Thyroid gland (tissue), 4 donors: ENCODE results near the gene RBCK1. TPM values are rescaled to one million over a fixed set of nuclear protein-coding genes. Genes with fewer than 3 reads are reported as not detected.

Source experiments
- DNase-seq, 2 donors: peaks; one replicate each; pipeline ENCODE4 v3.0.0-alpha.2; 2019
- H3K27ac ChIP-seq, 3 donors: fragments of 200-600 bp; sonication (generic); 1 replicate in 2 of 3; 2 replicates in 1 of 3; pipeline ENCODE4 v1.5.1; 2016 to 2019; ENCODE audit warnings: mild to moderate bottlenecking in 1 of 3, moderate library complexity in 1 of 3
- H3K27me3 ChIP-seq: fragments of 200-600 bp; sonication (generic); one replicate; pipeline ENCODE4 v1.5.1; 2019
- H3K36me3 ChIP-seq, 2 donors: fragments of 200-600 bp; sonication (generic); one replicate each; pipeline ENCODE4 v1.5.1; 2016 to 2019
- H3K4me1 ChIP-seq, 2 donors: fragments of 200-600 bp; sonication (generic); one replicate each; pipeline ENCODE4 v1.5.1; 2017 to 2019
- H3K4me3 ChIP-seq, 3 donors: fragments of 200-600 bp; sonication (generic); replicated peaks in 1 of 3; 1 replicate in 2 of 3; 2 replicates in 1 of 3; pipeline ENCODE4 v1.5.1; 2016; ENCODE audit warnings: mild to moderate bottlenecking in 1 of 3
- H3K9me3 ChIP-seq: fragments of 200-600 bp; sonication (generic); one replicate; pipeline ENCODE4 v1.5.1; 2017
- POLR2A ChIP-seq, 2 donors: fragments of 450-650 bp; IDR thresholded peaks; one replicate each; pipeline ENCODE4 v1.6.1; 2017; ENCODE audit warnings: antibody characterized with exemption in 2 of 2, mild to moderate bottlenecking in 2 of 2, moderate library complexity in 1 of 2
- whole genome bisulfite sequencing, 2 donors: methylation state at CpG; one replicate each; pipeline ENCODE4 v1.1.5; 2017; 5-methylcytosine and 5-hydroxymethylcytosine counted together
- intact Hi-C: fragments of 100-400 bp; cut with DNase I; formaldehyde crosslinking; loops from one replicate; pipeline ENCODE4 v1.15.1; 2023
- total RNA-seq, 4 donors: library from RNA; depleted of rRNA; stranded (reverse); fragments of >200 nt; gene quantifications; one replicate each; pipeline ENCODE4 v1.2.3, GENCODE V29; 2016
- TF ChIP-seq, protein P1 (sequence below), 6 experiments: fragments of 200-600 bp in 3 of 6; fragments of 450-650 bp in 3 of 6; sonication (generic) in 3 of 6; IDR thresholded peaks; one replicate each; pipeline ENCODE4 v1.5.1; 2016 to 2019; ENCODE audit warnings: antibody characterized with exemption in 6 of 6, mild to moderate bottlenecking in 2 of 6, inconsistent platforms in 1 of 6, moderate library complexity in 1 of 6

The RBCK1 gene
- total RNA-seq, 4 donors from 2014 or later, result 49.2 to 90.2 (median 71.0) TPM

DNA sequence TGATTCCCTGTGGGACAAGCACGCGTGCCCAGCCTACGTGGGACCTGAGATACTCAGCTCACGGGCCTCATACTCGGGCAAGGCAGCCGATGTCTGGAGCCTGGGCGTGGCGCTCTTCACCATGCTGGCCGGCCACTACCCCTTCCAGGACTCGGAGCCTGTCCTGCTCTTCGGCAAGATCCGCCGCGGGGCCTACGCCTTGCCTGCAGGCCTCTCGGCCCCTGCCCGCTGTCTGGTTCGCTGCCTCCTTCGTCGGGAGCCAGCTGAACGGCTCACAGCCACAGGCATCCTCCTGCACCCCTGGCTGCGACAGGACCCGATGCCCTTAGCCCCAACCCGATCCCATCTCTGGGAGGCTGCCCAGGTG, 11.9 kb upstream of the RBCK1 start:
- H3K36me3 ChIP-seq, result peaks cover 14 to 21% of the 10 kb centered on the region in 2 donors
- WGBS, 2 donors, result 93 to 95% methylated on average over 15 to 24 of the region's 24 CpGs
- H3K27me3 ChIP-seq, result no peaks in the 10 kb centered on the region
- DNase-seq, result no peak
- no peaks in the 10 kb centered on the region for H3K9me3 ChIP-seq
- no peak overlapping the region for H3K4me3 ChIP-seq
- TF ChIP-seq, protein P1, sequence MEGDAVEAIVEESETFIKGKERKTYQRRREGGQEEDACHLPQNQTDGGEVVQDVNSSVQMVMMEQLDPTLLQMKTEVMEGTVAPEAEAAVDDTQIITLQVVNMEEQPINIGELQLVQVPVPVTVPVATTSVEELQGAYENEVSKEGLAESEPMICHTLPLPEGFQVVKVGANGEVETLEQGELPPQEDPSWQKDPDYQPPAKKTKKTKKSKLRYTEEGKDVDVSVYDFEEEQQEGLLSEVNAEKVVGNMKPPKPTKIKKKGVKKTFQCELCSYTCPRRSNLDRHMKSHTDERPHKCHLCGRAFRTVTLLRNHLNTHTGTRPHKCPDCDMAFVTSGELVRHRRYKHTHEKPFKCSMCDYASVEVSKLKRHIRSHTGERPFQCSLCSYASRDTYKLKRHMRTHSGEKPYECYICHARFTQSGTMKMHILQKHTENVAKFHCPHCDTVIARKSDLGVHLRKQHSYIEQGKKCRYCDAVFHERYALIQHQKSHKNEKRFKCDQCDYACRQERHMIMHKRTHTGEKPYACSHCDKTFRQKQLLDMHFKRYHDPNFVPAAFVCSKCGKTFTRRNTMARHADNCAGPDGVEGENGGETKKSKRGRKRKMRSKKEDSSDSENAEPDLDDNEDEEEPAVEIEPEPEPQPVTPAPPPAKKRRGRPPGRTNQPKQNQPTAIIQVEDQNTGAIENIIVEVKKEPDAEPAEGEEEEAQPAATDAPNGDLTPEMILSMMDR (IDR thresholded peaks at IDR 0.05), result no peak
- TF ChIP-seq POLR2A (IDR thresholded peaks at IDR 0.05), result no peak
- intact Hi-C loops, result no loop called here
- H3K4me1 ChIP-seq, result no peaks in the 10 kb centered on the region
- no peak overlapping the region for H3K27ac ChIP-seq

DNA sequence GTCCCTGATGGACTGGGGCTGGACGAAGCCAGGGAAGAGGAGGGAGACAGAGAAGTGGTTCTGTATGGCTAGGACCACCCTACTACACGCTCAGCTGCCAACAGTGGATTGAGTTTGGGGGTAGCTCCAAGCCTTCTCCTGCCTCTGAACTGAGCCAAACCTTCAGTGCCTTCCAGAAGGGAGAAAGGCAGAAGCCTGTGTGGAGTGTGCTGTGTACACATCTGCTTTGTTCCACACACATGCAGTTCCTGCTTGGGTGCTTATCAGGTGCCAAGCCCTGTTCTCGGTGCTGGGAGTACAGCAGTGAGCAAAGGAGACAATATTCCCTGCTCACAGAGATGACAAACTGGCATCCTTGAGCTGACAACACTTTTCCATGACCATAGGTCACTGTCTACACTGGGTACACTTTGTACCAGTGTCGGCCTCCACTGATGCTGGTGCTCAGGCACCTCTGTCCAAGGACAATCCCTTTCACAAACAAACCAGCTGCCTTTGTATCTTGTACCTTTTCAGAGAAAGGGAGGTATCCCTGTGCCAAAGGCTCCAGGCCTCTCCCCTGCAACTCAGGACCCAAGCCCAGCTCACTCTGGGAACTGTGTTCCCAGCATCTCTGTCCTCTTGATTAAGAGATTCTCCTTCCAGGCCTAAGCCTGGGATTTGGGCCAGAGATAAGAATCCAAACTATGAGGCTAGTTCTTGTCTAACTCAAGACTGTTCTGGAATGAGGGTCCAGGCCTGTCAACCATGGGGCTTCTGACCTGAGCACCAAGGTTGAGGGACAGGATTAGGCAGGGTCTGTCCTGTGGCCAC, 11.3 kb upstream of the RBCK1 start:
- H3K4me3 ChIP-seq, result no peak overlapping the region
- intact Hi-C loops, result no loop called here
- H3K27me3 ChIP-seq, result no peaks in the 10 kb centered on the region
- no peak for TF ChIP-seq POLR2A (IDR thresholded peaks at IDR 0.05)
- TF ChIP-seq, protein P1 (IDR thresholded peaks at IDR 0.05), result no peak
- no peaks in the 10 kb centered on the region for H3K9me3 ChIP-seq
- 90 to 93% methylated on average over 3 to 4 of the region's 4 CpGs for WGBS, 2 donors
- no peak for DNase-seq
- H3K27ac ChIP-seq, result no peak overlapping the region
- no peaks in the 10 kb centered on the region for H3K4me1 ChIP-seq
- peaks cover 14 to 21% of the 10 kb centered on the region in 2 donors for H3K36me3 ChIP-seq

DNA sequence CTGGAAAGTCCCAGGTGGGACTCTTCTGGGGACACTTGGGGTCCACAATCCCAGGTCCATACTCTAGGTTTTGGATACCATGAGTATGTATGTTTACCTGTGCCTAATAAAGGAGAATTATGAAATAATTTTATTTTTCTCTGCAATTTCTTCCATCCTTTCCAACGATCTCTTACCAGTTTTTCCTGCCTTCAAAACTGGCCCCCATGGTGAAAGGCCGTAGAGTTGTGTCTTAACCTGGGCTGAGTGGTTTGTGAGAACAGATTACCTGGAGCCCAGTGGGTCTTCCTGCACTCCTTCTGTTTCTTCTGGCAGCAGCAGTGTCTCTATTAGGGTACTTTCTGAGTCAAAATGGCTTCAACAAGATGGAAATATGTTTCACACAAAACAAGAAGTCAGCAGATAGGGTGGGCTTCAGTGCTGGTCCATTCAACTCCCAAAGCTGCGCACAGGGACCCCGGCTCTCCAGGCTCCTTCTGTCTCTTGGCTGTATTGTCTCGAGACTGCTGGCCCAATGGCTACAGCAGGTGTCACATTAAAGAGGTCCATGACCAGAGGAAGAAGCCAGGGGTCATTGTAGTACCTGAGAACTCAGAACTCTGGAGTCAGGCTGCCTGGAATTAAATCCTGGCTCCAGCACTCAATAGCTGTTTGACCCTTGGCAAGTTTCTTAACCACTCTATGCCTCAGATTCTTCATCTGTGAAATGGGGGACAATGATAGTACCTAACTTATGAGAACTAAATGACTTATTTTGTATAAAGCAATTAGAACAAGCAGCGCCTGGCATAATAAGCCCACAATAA, 10.5 kb upstream of the RBCK1 start:
- no peak for DNase-seq
- no peaks in the 10 kb centered on the region for H3K4me1 ChIP-seq
- peaks cover 14 to 21% of the 10 kb centered on the region in 2 donors for H3K36me3 ChIP-seq
- no peak overlapping the region for H3K4me3 ChIP-seq
- no peak overlapping the region for H3K27ac ChIP-seq
- 83 to 91% methylated on average over 6 of the region's 6 CpGs for WGBS, 2 donors
- TF ChIP-seq, protein P1 (IDR thresholded peaks at IDR 0.05), result no peak
- TF ChIP-seq POLR2A (IDR thresholded peaks at IDR 0.05), result no peak
- no peaks in the 10 kb centered on the region for H3K27me3 ChIP-seq
- intact Hi-C loops, result no loop called here
- no peaks in the 10 kb centered on the region for H3K9me3 ChIP-seq

DNA sequence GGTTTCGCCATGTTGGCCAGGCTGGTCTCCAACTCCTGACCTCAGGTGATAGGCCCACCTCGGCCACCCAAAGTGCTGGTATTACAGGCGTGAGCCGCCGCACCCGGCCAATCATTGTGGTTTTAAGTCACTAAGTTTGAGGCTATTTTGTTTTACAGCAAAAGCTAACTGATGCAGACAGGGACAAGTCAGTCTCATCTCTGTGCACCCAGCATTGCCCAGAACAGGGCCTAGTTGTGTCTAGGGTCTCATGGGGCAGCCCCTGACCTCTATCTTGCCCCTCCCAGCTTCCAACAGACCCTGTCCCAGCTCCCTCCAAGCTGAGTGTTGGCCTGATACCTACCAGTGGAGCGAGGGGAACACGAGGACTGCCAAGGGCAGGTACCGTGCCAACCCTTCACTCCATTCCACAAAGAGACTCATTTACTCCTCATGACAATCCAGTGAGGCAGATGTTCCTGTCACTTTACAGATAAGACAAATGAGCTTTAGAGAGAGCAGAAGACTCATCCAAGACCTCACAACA, 8.9 kb upstream of the RBCK1 start:
- intact Hi-C loops, result no loop called here
- WGBS, 2 donors, result 96% methylated on average over 9 of the region's 9 CpGs
- Histone ChIP-seq H3K36me3 (peaks cover 14 to 17% of the 10 kb centered on the region in 2 donors), H3K4me1 (no peaks in the 10 kb centered on the region), H3K4me3 (no peak overlapping the region), H3K27me3 (no peaks in the 10 kb centered on the region), H3K27ac (no peak overlapping the region), H3K9me3 (no peaks in the 10 kb centered on the region)
- TF ChIP-seq POLR2A (IDR thresholded peaks at IDR 0.05), result no peak
- TF ChIP-seq, protein P1 (IDR thresholded peaks at IDR 0.05), result no peak
- DNase-seq, result no peak
